ENCODE data around the gene RNU4-1.

The RNU4-1 gene

GRCh38 chr12:120286768-120287490 is 6.1 kb downstream of the RNU4-1 start:
- TF ChIP-seq, protein P1, sequence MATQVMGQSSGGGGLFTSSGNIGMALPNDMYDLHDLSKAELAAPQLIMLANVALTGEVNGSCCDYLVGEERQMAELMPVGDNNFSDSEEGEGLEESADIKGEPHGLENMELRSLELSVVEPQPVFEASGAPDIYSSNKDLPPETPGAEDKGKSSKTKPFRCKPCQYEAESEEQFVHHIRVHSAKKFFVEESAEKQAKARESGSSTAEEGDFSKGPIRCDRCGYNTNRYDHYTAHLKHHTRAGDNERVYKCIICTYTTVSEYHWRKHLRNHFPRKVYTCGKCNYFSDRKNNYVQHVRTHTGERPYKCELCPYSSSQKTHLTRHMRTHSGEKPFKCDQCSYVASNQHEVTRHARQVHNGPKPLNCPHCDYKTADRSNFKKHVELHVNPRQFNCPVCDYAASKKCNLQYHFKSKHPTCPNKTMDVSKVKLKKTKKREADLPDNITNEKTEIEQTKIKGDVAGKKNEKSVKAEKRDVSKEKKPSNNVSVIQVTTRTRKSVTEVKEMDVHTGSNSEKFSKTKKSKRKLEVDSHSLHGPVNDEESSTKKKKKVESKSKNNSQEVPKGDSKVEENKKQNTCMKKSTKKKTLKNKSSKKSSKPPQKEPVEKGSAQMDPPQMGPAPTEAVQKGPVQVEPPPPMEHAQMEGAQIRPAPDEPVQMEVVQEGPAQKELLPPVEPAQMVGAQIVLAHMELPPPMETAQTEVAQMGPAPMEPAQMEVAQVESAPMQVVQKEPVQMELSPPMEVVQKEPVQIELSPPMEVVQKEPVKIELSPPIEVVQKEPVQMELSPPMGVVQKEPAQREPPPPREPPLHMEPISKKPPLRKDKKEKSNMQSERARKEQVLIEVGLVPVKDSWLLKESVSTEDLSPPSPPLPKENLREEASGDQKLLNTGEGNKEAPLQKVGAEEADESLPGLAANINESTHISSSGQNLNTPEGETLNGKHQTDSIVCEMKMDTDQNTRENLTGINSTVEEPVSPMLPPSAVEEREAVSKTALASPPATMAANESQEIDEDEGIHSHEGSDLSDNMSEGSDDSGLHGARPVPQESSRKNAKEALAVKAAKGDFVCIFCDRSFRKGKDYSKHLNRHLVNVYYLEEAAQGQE (IDR thresholded peaks at IDR 0.05; ENCODE audit: insufficient read depth in 1 of 2, low read depth in 2 of 2, low read length in 2 of 2) = no peak
- TF ChIP-seq TAF1 (IDR thresholded peaks at IDR 0.05; ENCODE audit: borderline replicate concordance, insufficient read depth, low read length) (no peak), POLR2AphosphoS5 (IDR thresholded peaks at IDR 0.05; ENCODE audit: low read depth, low read length) (no peak)

- TF ChIP-seq, protein P1 (IDR thresholded peaks at IDR 0.05; ENCODE audit: insufficient read depth in 1 of 2, low read depth in 2 of 2, low read length in 2 of 2) = no peak
- TF ChIP-seq SIN3A (IDR thresholded peaks at IDR 0.05; ENCODE audit: borderline replicate concordance, insufficient read depth, low read length) = no peak
- no peak for TF ChIP-seq TAF1 (IDR thresholded peaks at IDR 0.05; ENCODE audit: borderline replicate concordance, insufficient read depth, low read length)
- TF ChIP-seq POLR2AphosphoS5 (IDR thresholded peaks at IDR 0.05; ENCODE audit: low read depth, low read length) = no peak
- TF ChIP-seq FOXP2 (optimal IDR thresholded peaks at IDR 0.05; ENCODE audit: borderline replicate concordance, extremely low read depth, extremely low read length, insufficient read depth) = no peak
Measured at GRCh38 chr12:120284381-120284780, 8.7 kb downstream of the RNU4-1 start.

DNA sequence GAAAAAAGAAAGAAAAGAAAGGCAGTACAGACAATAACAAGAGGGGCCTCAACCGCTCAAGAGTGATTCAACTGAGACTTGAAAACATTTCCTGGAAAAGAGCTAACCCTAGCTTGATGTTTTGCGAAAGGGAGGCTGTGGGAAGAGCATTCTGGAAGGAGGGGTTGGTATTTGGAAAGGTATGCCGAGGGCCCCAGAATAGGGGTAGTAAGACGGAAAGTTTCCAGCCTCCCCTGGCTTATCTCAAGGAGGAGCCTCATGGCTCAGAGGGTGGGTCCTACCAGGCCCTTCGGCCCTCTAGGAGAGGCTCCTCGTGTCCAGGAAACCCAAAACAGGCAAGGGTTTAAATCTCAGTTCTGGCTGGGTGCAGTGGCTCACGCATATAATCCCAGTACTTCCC is 9.7 kb downstream of the RNU4-1 start:
- TF ChIP-seq, protein P1 (IDR thresholded peaks at IDR 0.05; ENCODE audit: insufficient read depth in 1 of 2, low read depth in 2 of 2, low read length in 2 of 2) = no peak
- TF ChIP-seq TAF1 (IDR thresholded peaks at IDR 0.05; ENCODE audit: borderline replicate concordance, insufficient read depth, low read length) (no peak), FOXP2 (optimal IDR thresholded peaks at IDR 0.05; ENCODE audit: borderline replicate concordance, extremely low read depth, extremely low read length, insufficient read depth) (no peak), SIN3A (IDR thresholded peaks at IDR 0.05; ENCODE audit: borderline replicate concordance, insufficient read depth, low read length) (no peak), POLR2AphosphoS5 (IDR thresholded peaks at IDR 0.05; ENCODE audit: low read depth, low read length) (no peak)

DNA sequence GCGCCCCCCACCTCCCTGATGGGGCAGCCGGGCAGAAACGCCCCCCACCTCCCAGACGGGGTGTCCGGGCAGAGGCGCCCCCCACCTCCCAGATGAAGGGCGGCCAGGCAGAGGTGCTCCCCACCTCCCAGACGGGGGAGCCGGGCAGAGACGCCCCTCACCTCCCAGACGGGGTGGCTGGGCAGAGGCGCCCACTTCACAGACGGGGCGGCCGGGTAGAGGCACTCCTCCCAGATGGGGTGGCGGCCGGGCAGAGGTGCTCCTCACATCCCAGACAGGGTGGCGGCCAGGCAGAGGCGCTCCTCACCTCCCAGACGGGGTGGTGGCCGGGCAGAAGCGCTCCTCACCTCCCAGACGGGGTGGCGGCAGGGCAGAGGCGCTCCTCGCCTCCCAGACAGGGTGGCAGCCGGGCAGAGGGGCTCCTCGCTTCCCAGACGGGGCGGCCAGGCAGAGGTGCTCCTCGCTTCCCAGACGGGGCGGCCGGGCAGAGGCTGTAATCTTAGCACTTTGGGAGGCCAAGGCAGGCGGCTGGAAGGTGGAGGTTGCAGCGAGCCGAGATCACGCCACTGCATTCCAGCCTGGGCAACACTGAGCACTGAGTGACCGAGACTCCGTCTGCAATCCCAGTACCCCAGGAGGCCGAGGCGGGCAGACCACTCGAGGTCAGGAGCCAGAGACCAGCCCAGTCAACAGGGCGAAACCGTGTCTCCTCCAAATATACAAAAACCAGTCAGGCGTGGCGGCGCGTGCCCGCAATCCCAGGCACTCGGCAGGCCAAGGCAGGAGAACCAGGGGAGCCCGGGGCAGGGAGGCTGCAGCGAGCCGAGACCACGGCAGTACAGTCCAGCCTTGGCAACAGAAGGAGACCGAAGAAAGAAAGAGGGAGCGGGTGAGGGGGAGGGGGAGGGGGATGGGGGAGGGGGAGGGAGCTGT is 14.6 kb downstream of the RNU4-1 start:
- TF ChIP-seq FOXP2 (optimal IDR thresholded peaks at IDR 0.05; ENCODE audit: borderline replicate concordance, extremely low read depth, extremely low read length, insufficient read depth) (no peak), SIN3A (IDR thresholded peaks at IDR 0.05; ENCODE audit: borderline replicate concordance, insufficient read depth, low read length) (no peak), TAF1 (IDR thresholded peaks at IDR 0.05; ENCODE audit: borderline replicate concordance, insufficient read depth, low read length) (no peak), POLR2AphosphoS5 (IDR thresholded peaks at IDR 0.05; ENCODE audit: low read depth, low read length) (no peak)
- TF ChIP-seq, protein P1 (IDR thresholded peaks at IDR 0.05; ENCODE audit: insufficient read depth in 1 of 2, low read depth in 2 of 2, low read length in 2 of 2) = no peak
